ENCODE data around the gene DISC1.

The DISC1 gene

GRCh38 chr1:232018231-232019025, 391.8 kb downstream of the DISC1 start:
- no peak for DNase-seq (ENCODE audit: extremely low read depth in 1 of 2, low read depth in 1 of 2)

GRCh38 chr1:232019026-232019340, 392.4 kb downstream of the DISC1 start:
- no peak for DNase-seq (ENCODE audit: extremely low read depth in 1 of 2, low read depth in 1 of 2)

GRCh38 chr1:232020352-232020751, 393.8 kb downstream of the DISC1 start:
- DNase-seq (ENCODE audit: extremely low read depth in 1 of 2, low read depth in 1 of 2), result no peak

GRCh38 chr1:232029315-232029714, 402.7 kb downstream of the DISC1 start:
- DNase-seq (ENCODE audit: extremely low read depth in 1 of 2, low read depth in 1 of 2), result no peak

- DNase-seq (ENCODE audit: extremely low read depth in 1 of 2, low read depth in 1 of 2), result no peak
These were observed 404.6 kb downstream of the DISC1 start for GRCh38 chr1:232031156-232031555.

GRCh38 chr1:232033285-232033684, 406.7 kb downstream of the DISC1 start:
- no peak for DNase-seq (ENCODE audit: extremely low read depth in 1 of 2, low read depth in 1 of 2)

- DNase-seq (ENCODE audit: extremely low read depth in 1 of 2, low read depth in 1 of 2), result no peak
These were observed 408.0 kb downstream of the DISC1 start for GRCh38 chr1:232034556-232034955.

- DNase-seq (ENCODE audit: extremely low read depth in 1 of 2, low read depth in 1 of 2), result no peak
These were observed 409.8 kb downstream of the DISC1 start for GRCh38 chr1:232036181-232036933.

- no peak for DNase-seq (ENCODE audit: extremely low read depth in 1 of 2, low read depth in 1 of 2)
These were observed 411.3 kb downstream of the DISC1 start for GRCh38 chr1:232037774-232038388.

- DNase-seq (ENCODE audit: extremely low read depth in 1 of 2, low read depth in 1 of 2), result no peak
These were observed 412.4 kb downstream of the DISC1 start for GRCh38 chr1:232038706-232039677.

GRCh38 chr1:232040260-232040659, 413.7 kb downstream of the DISC1 start:
- DNase-seq (ENCODE audit: extremely low read depth in 1 of 2, low read depth in 1 of 2), result no peak

- no peak for DNase-seq (ENCODE audit: extremely low read depth in 1 of 2, low read depth in 1 of 2)
These were observed 418.1 kb downstream of the DISC1 start for GRCh38 chr1:232044728-232045127.

GRCh38 chr1:232045139-232045994, 418.8 kb downstream of the DISC1 start:
- no peak for DNase-seq (ENCODE audit: extremely low read depth in 1 of 2, low read depth in 1 of 2)

GRCh38 chr1:232046451-232047306, 420.1 kb downstream of the DISC1 start:
- no peak for DNase-seq (ENCODE audit: extremely low read depth in 1 of 2, low read depth in 1 of 2)

- no peak for DNase-seq (ENCODE audit: extremely low read depth in 1 of 2, low read depth in 1 of 2)
These were observed 420.9 kb downstream of the DISC1 start for GRCh38 chr1:232047473-232047872.

- no peak for DNase-seq (ENCODE audit: extremely low read depth in 1 of 2, low read depth in 1 of 2)
These were observed 421.9 kb downstream of the DISC1 start for GRCh38 chr1:232048481-232048880.

- no peak for DNase-seq (ENCODE audit: extremely low read depth in 1 of 2, low read depth in 1 of 2)
These were observed 422.7 kb downstream of the DISC1 start for GRCh38 chr1:232049335-232049734.

- DNase-seq (ENCODE audit: extremely low read depth in 1 of 2, low read depth in 1 of 2), result no peak
These were observed 430.8 kb downstream of the DISC1 start for GRCh38 chr1:232057217-232057895.

All from activated CD8-positive, alpha-beta memory T cell treated with anti-CD3 and anti-CD28 coated beads for 1 hour (primary cell).